ENCODE results near the gene STEEP1. TPM values are rescaled to one million over a fixed set of nuclear protein-coding genes. Genes with fewer than 3 reads are reported as not detected.

Gene STEEP1
- total and polyA plus RNA-seq, 10 of the 15 experiments (the other 5 are each of a cell fraction or from before 2014, with no cell fraction given) = 15.1 to 53.8 (median 26.0) TPM

DNA sequence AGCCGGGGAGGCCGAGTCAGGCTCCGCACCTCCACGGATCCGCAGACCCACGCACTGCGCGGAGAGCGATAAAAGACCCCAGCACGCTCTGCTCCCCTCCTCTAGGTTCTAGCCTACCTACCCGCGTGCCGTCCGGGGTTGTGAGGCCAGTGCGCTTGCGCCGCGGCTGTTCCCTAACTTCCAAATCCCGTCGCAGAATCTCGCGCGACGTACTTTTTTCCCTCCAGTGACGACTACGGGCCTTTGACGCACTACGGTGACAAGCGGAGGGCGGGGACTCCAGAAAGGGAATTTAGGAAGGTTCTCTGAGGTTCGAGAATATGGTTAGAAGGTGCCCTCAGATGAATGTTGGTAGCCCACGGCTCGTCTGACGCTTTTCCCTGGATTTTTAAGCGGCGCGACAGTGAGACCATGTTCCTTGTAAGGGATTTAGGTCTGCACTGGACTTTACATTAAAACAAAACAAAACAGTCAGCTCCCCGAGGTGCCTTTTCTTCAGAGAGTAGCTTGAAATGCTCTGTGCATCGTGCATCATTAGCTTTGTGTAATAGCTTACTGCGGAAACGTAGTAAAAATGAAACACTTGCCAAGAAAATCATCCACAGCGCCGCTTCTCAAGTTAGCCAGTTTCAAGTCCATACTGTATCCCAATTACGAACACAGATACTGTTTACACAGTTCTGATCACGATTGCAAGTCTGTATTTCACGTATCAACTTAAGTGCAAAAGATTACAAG is 41.2 kb upstream of the STEEP1 start, which contains the start of gene NKRF (continued):
- TF ChIP-seq TBL1XR1 (IDR thresholded peaks at IDR 0.05; ENCODE audit: low read depth, low read length) (no peak), SRF (IDR thresholded peaks at IDR 0.05; ENCODE audit: low read depth in 2 of 2, low read length in 2 of 2) (no peak), HDGF (IDR thresholded peaks at IDR 0.05) (no peak), CREM (IDR thresholded peaks at IDR 0.05; ENCODE audit: low read depth) (peak; percentile 86), FOXM1 (IDR thresholded peaks at IDR 0.05; ENCODE audit: low read depth, low read length) (no peak), BACH1 (IDR thresholded peaks at IDR 0.05; ENCODE audit: borderline replicate concordance) (peak; percentile 43; the same call in 1 of the 2 replicates), EED (IDR thresholded peaks at IDR 0.05; ENCODE audit: low read depth) (no peak), SMARCA5 (IDR thresholded peaks at IDR 0.05) (no peak), NR2C1 (IDR thresholded peaks at IDR 0.05) (no peak), SUZ12 (IDR thresholded peaks at IDR 0.05; ENCODE audit: unreplicated experiment) (no peak), NR2C2 (IDR thresholded peaks at IDR 0.05; ENCODE audit: borderline replicate concordance, control insufficient read depth, insufficient read length, low read depth) (no peak), GABPA (IDR thresholded peaks at IDR 0.05; ENCODE audit: low read depth) (no peak), MYB (IDR thresholded peaks at IDR 0.05; ENCODE audit: borderline replicate concordance, low read depth, low read length) (no peak), LARP7 (IDR thresholded peaks at IDR 0.05) (no peak), NBN (IDR thresholded peaks at IDR 0.05) (no peak), EP300 (IDR thresholded peaks at IDR 0.05; ENCODE audit: borderline replicate concordance in 1 of 2, control insufficient read depth in 1 of 2, low read depth in 2 of 2, low read length in 2 of 2) (no peak), SPI1 (IDR thresholded peaks at IDR 0.05; ENCODE audit: borderline replicate concordance, insufficient read depth, low read depth, low read length) (no peak), PML (IDR thresholded peaks at IDR 0.05; ENCODE audit: low read length) (peak; percentile 65; the same call in 1 of the 2 replicates)
- TF ChIP-seq, protein P1, sequence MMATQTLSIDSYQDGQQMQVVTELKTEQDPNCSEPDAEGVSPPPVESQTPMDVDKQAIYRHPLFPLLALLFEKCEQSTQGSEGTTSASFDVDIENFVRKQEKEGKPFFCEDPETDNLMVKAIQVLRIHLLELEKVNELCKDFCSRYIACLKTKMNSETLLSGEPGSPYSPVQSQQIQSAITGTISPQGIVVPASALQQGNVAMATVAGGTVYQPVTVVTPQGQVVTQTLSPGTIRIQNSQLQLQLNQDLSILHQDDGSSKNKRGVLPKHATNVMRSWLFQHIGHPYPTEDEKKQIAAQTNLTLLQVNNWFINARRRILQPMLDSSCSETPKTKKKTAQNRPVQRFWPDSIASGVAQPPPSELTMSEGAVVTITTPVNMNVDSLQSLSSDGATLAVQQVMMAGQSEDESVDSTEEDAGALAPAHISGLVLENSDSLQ (IDR thresholded peaks at IDR 0.05) = peak; percentile 76
- TF ChIP-seq, protein P2, sequence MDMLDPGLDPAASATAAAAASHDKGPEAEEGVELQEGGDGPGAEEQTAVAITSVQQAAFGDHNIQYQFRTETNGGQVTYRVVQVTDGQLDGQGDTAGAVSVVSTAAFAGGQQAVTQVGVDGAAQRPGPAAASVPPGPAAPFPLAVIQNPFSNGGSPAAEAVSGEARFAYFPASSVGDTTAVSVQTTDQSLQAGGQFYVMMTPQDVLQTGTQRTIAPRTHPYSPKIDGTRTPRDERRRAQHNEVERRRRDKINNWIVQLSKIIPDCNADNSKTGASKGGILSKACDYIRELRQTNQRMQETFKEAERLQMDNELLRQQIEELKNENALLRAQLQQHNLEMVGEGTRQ (IDR thresholded peaks at IDR 0.05; ENCODE audit: borderline replicate concordance, low read depth, low read length) = no peak
- TF ChIP-seq, protein P3, sequence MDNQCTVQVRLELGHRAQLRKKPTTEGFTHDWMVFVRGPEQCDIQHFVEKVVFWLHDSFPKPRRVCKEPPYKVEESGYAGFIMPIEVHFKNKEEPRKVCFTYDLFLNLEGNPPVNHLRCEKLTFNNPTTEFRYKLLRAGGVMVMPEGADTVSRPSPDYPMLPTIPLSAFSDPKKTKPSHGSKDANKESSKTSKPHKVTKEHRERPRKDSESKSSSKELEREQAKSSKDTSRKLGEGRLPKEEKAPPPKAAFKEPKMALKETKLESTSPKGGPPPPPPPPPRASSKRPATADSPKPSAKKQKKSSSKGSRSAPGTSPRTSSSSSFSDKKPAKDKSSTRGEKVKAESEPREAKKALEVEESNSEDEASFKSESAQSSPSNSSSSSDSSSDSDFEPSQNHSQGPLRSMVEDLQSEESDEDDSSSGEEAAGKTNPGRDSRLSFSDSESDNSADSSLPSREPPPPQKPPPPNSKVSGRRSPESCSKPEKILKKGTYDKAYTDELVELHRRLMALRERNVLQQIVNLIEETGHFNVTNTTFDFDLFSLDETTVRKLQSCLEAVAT (IDR thresholded peaks at IDR 0.05) = no peak
- TF ChIP-seq, protein P4, sequence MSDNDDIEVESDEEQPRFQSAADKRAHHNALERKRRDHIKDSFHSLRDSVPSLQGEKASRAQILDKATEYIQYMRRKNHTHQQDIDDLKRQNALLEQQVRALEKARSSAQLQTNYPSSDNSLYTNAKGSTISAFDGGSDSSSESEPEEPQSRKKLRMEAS (IDR thresholded peaks at IDR 0.05; ENCODE audit: low read depth, low read length) = peak; percentile 50; the same call in 1 of the 2 replicates
- TF ChIP-seq, protein P5, sequence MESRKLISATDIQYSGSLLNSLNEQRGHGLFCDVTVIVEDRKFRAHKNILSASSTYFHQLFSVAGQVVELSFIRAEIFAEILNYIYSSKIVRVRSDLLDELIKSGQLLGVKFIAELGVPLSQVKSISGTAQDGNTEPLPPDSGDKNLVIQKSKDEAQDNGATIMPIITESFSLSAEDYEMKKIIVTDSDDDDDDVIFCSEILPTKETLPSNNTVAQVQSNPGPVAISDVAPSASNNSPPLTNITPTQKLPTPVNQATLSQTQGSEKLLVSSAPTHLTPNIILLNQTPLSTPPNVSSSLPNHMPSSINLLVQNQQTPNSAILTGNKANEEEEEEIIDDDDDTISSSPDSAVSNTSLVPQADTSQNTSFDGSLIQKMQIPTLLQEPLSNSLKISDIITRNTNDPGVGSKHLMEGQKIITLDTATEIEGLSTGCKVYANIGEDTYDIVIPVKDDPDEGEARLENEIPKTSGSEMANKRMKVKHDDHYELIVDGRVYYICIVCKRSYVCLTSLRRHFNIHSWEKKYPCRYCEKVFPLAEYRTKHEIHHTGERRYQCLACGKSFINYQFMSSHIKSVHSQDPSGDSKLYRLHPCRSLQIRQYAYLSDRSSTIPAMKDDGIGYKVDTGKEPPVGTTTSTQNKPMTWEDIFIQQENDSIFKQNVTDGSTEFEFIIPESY (IDR thresholded peaks at IDR 0.05) = no peak
- TF ChIP-seq, protein P6, sequence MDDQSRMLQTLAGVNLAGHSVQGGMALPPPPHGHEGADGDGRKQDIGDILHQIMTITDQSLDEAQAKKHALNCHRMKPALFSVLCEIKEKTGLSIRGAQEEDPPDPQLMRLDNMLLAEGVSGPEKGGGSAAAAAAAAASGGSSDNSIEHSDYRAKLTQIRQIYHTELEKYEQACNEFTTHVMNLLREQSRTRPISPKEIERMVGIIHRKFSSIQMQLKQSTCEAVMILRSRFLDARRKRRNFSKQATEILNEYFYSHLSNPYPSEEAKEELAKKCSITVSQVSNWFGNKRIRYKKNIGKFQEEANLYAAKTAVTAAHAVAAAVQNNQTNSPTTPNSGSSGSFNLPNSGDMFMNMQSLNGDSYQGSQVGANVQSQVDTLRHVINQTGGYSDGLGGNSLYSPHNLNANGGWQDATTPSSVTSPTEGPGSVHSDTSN (IDR thresholded peaks at IDR 0.05; ENCODE audit: insufficient replicate concordance, low read depth, low read length) = no peak

Measured in GM12878 (cell line).